ENCODE data around the gene SPATC1L.

Gene SPATC1L

GRCh38 chr21:46219591-46220239, 35.5 kb upstream of the SPATC1L start:
- TF ChIP-seq CTCF (conservative IDR thresholded peaks at IDR 0.05) (no peak), ZFX (IDR thresholded peaks at IDR 0.05) (no peak)
- no peak overlapping the region for H3K27ac ChIP-seq

- TF ChIP-seq ZFX (IDR thresholded peaks at IDR 0.05): no peak
- TF ChIP-seq CTCF (conservative IDR thresholded peaks at IDR 0.05): no peak
- H3K27ac ChIP-seq: no peak overlapping the region
These were observed 34.8 kb upstream of the SPATC1L start for GRCh38 chr21:46218906-46219590.

- no peak overlapping the region for H3K27ac ChIP-seq
- TF ChIP-seq ZFX (IDR thresholded peaks at IDR 0.05) (no peak), CTCF (conservative IDR thresholded peaks at IDR 0.05) (no peak)
These were observed 33.4 kb upstream of the SPATC1L start for GRCh38 chr21:46217511-46218196.

- TF ChIP-seq CTCF (conservative IDR thresholded peaks at IDR 0.05): no peak
- TF ChIP-seq ZFX (IDR thresholded peaks at IDR 0.05): no peak
- H3K27ac ChIP-seq: no peak overlapping the region
These were observed 32.0 kb upstream of the SPATC1L start for GRCh38 chr21:46216132-46216747.

GRCh38 chr21:46215436-46216131, 31.3 kb upstream of the SPATC1L start:
- H3K27ac ChIP-seq: no peak overlapping the region
- TF ChIP-seq CTCF (conservative IDR thresholded peaks at IDR 0.05) (no peak), ZFX (IDR thresholded peaks at IDR 0.05) (no peak)

GRCh38 chr21:46214478-46215340, 30.4 kb upstream of the SPATC1L start:
- no peak for TF ChIP-seq ZFX (IDR thresholded peaks at IDR 0.05)
- TF ChIP-seq CTCF (conservative IDR thresholded peaks at IDR 0.05): no peak
- no peak overlapping the region for H3K27ac ChIP-seq

All from C4-2B (cell line).